Activated CD8-positive, alpha-beta memory T cell treated with anti-CD3 and anti-CD28 coated beads, Interleukin-2, amount 50 U/mL, for 24 hours (primary cell): ENCODE data around the gene ALOX5.
"Not testable (repeated sequence)": the region's sequence is repeated elsewhere in the genome, so short reads cannot be mapped to it uniquely, and the experiment has no call there.

Source experiments
- DNase-seq: peaks from one replicate; pipeline ENCODE4 v3.0.0-alpha.2; 2020; ENCODE audit errors: extremely low read depth

ALOX5 gene

DNA sequence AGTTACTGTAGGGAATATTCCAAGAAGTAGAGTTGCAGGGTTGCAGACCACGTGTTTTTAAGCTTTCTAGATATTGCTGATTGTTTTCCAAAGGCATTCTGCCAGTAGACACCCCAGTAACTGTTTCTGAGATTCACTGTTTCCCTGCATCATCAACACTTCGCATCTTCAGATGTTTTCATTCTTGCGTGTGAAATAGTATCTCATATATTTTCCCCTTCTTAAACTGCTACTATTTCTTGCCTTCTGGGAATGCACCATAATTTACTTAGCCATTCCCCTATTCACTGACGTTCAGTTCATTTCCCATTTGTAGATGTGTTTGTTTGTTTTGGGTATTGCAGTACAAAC lies 30.7 kb downstream of the ALOX5 start:
- DNase-seq, result no peak

DNA sequence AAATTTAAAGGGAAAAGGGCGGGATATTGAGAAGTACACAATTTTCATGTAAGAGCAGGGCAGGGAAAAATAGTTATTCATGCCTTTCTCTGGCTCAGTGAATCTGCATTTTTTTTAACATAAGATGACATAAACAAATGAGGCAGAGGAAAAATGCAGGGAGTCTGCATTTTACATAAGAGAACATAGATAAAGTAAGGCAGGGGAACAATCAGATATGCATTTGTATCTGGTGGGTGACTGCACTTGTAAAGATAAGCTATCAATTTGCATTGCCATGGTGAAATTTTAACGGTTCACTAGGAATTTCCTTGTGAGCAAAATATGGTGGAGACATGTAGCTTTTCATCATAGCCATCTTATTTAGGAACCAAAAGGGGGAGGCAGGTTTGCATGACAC lies 33.5 kb downstream of the ALOX5 start:
- no peak for DNase-seq

DNA sequence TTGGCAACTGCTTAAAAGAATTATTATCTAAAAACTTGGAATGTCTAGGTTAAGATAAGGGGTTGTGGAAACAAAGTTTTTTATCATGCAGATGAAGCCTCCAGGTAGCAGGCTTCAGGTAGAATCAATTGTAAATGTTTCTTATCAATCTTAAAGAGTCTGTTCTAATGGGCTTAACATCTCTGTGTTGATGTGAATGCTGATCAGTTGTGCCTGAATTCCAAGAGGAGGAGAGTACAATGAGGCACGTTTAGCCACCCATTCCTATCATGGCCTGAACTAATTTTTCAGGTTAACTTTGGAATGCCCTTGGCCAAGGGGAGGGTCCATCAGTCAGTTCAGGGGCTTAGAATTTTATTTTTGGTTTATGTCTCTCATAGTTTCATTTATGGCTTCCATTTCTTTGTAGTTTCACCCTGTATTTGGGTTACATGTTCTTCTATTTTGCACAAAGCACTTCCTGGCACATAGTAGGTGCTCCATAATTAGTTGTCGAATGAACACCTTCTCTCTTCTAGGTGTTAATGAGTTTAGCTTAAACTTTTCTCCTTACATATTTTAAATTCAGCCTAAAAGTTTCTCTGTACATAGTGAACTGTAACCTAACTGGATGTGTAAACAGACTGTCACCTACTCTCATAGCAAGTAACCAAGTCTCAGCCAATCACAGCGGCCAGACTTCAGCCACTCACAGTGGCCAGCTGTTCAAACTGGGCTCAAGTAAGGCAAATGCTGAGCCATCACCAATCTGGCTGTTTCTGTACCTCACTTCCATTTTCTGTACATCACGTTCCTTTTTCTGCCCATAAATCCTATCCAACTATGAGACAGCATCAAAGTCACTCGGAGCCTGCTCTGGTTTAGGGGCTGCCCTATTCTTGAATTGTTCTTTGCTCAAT lies 34.7 kb downstream of the ALOX5 start:
- no peak for DNase-seq

GRCh38 chr10:45409347-45409746 lies 35.3 kb downstream of the ALOX5 start:
- not testable (repeated sequence) for DNase-seq

DNA sequence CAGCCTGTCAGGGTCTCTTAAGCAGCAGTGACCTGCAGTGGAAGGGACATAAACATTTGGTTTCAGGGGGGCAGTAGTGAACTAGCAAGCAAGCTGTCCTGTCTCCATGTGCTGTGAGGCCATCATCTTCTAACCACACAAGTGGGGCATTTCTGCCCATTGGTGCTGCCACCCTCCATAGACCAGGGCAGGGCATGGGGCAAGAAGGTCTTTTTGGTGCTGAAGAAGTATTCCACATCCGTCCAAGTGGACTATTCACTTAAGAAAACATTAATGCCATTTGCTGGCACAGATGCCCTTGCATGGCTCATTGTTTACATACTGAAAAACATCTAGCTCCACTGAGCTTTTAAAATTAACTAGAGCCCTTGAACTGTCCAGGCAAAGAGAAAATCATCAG lies 35.8 kb downstream of the ALOX5 start:
- no peak for DNase-seq

- no peak for DNase-seq
Observed at GRCh38 chr10:45410489-45410806, 36.4 kb downstream of the ALOX5 start.

GRCh38 chr10:45410807-45411606 lies 37.0 kb downstream of the ALOX5 start:
- DNase-seq, result no peak

GRCh38 chr10:45411607-45411940 lies 37.6 kb downstream of the ALOX5 start:
- DNase-seq, result no peak

DNA sequence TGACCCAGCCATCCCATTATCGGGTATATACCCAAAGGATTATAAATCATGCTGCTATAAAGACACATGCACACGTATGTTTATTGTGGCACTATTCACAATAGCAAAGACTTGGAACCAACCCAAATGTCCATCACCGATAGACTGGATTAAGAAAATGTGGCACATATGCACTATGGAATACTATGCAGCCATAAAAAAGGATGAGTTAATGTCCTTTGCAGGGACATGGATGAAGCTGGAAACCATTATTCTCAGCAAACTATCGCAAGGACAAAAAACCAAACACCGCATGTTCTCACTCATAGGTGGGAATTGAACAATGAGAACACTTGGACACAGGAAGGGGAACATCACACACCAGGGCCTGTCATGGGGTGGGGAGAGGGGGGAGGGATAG lies 41.0 kb downstream of the ALOX5 start:
- DNase-seq, result not testable (repeated sequence)

GRCh38 chr10:45416603-45417002 lies 42.6 kb downstream of the ALOX5 start:
- no peak for DNase-seq

DNA sequence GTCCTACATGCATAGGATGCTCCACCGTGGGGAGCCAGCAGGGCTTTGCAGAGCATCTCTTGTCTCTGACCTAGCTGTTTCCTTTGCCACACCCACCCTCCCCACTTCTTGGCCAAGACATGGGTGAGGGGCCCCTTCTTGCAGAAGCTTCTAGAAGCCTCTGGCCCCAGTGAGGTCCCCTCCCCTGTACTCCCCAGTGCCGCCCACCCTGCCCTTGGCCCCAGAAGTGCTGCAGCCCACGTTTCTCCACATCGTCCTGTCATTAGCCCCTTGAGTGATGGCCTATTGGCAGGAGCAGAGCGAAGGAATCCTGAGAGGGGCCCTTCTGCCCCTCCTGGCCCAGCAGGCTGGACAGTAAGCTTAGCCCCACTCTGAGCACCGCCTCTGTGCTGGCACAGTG lies 43.7 kb downstream of the ALOX5 start:
- no peak for DNase-seq

- DNase-seq, result no peak
Observed at GRCh38 chr10:45418417-45418848, 44.4 kb downstream of the ALOX5 start.

GRCh38 chr10:45418849-45419675 lies 45.0 kb downstream of the ALOX5 start:
- no peak for DNase-seq

GRCh38 chr10:45419676-45420025 lies 45.6 kb downstream of the ALOX5 start:
- DNase-seq, result no peak

DNA sequence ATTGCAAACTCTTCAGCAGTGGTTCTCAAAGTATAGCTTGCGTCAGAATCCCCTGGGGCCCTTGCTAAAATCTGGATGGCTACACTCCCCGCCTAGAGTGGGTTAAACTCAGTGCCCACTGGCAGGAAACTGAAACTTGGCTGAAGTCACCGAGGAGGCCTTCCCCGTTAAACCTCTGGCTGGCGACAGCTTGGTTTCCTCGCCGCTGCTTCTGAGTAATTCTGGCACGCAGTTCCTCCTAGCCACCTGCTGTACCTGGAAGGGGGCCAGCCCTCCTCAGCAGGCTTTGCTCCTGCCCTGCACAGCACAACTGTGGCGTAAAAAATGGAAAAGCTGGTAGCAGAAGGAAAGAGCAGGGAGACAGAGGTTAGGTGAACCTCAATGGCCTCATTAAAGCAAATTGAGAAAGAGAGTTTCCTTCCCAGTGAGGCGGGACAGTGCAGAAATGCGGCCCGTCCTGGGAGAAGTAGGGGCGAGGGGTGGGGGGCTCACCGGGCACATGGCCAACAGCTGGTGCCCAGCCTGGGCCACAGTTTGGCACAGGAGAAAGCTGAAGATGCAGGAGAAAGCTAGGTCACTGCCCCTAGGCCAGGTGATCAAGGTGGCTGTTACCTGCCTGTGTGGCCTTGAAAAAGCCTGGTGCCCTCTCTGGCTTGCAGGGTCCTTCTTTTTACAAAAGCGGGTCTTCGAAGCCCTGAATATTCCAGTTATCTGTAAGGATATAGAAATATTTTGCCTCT lies 46.6 kb downstream of the ALOX5 start:
- no peak for DNase-seq

- DNase-seq, result no peak
Observed at GRCh38 chr10:45421221-45422097, 47.4 kb downstream of the ALOX5 start.

GRCh38 chr10:45422207-45422865 lies 48.3 kb downstream of the ALOX5 start:
- DNase-seq, result no peak

GRCh38 chr10:45422866-45423659 lies 49.0 kb downstream of the ALOX5 start:
- DNase-seq, result no peak

- DNase-seq, result no peak
Observed at GRCh38 chr10:45423976-45424499, 50.0 kb downstream of the ALOX5 start.
